Neural progenitor cell (in vitro differentiated cells): ENCODE measurements around the gene CMC2. TPM values are rescaled to one million over a fixed set of nuclear protein-coding genes. Genes with fewer than 3 reads are reported as not detected.
A peak's percentile ranks its signal among the peaks of the same experiment; 100 is the strongest.

Source experiments
- DNase-seq: peaks from one replicate; pipeline ENCODE4 v3.0.0-alpha.2; 2016; ENCODE audit warnings: low spot score
- H2AFZ ChIP-seq: fragments of 200-600 bp; sonication (generic); replicated peaks from 2 replicates; pipeline ENCODE4 v1.6.1; 2016; ENCODE audit warnings: antibody characterized with exemption
- H3F3A ChIP-seq: fragments of 200-600 bp; sonication (generic); 2 replicates; pipeline ENCODE4 v1.6.1; 2016; ENCODE audit warnings: antibody characterized with exemption, low read depth
- H3K27ac ChIP-seq: fragments of 200-600 bp; sonication (generic); 2 replicates; pipeline ENCODE4 v1.5.1; 2016; ENCODE audit warnings: mild to moderate bottlenecking
- H3K27me3 ChIP-seq: fragments of 200-600 bp; sonication (generic); 2 replicates; pipeline ENCODE4 v1.6.1; 2016; ENCODE audit warnings: mild to moderate bottlenecking, moderate library complexity
- H3K36me3 ChIP-seq: fragments of 200-600 bp; sonication (generic); 2 replicates; pipeline ENCODE4 v1.5.1; 2016
- H3K4me1 ChIP-seq: fragments of 200-600 bp; sonication (generic); 2 replicates; pipeline ENCODE4 v1.6.1; 2016; ENCODE audit warnings: mixed run types
- H3K4me2 ChIP-seq: fragments of 200-600 bp; sonication (generic); 2 replicates; pipeline ENCODE4 v1.6.1; 2016
- H3K4me3 ChIP-seq: fragments of 200-600 bp; sonication (generic); 2 replicates; pipeline ENCODE4 v1.5.1; 2016
- H3K79me2 ChIP-seq: fragments of 200-600 bp; sonication (generic); 2 replicates; pipeline ENCODE4 v1.6.1; 2016; ENCODE audit warnings: low read depth
- H3K9ac ChIP-seq: fragments of 200-600 bp; sonication (generic); 2 replicates; pipeline ENCODE4 v1.6.1; 2016
- H3K9me3 ChIP-seq: fragments of 200-600 bp; sonication (generic); 2 replicates; pipeline ENCODE4 v1.5.1; 2016; ENCODE audit warnings: low read depth
- H4K20me1 ChIP-seq: fragments of 200-600 bp; sonication (generic); 2 replicates; pipeline ENCODE4 v1.6.1; 2016; ENCODE audit warnings: low read depth
- H3K27ac Mint-ChIP-seq: 3 replicates; pipeline ENCODE4 v1.8.0; 2021; ENCODE audit warnings: mixed read lengths
- H3K27me3 Mint-ChIP-seq: 2 replicates; pipeline ENCODE4 v1.8.0; 2022; ENCODE audit warnings: low read depth, mild to moderate bottlenecking, inconsistent platforms, moderate library complexity, mixed read lengths; ENCODE audit not compliant: insufficient read depth
- H3K36me3 Mint-ChIP-seq: 3 replicates; pipeline ENCODE4 v1.8.0; 2021; ENCODE audit warnings: mixed read lengths
- H3K4me1 Mint-ChIP-seq: 3 replicates; pipeline ENCODE4 v1.8.0; 2021; ENCODE audit warnings: mixed read lengths
- H3K4me3 Mint-ChIP-seq: 3 replicates; pipeline ENCODE4 v1.8.0; 2021; ENCODE audit warnings: mild to moderate bottlenecking, moderate library complexity, mixed read lengths
- H3K9me3 Mint-ChIP-seq: 3 replicates; pipeline ENCODE4 v1.8.0; 2020; ENCODE audit warnings: mixed read lengths
- CTCF ChIP-seq: fragments of 200-600 bp; sonication (generic); IDR thresholded peaks from 2 replicates; pipeline ENCODE4 v1.5.1; 2017; ENCODE audit warnings: antibody characterized with exemption, mild to moderate bottlenecking
- EZH2 ChIP-seq: fragments of 200-600 bp; sonication (generic); IDR thresholded peaks from 2 replicates; pipeline ENCODE4 v1.6.1; 2017; ENCODE audit warnings: antibody characterized with exemption, mild to moderate bottlenecking, moderate library complexity
- EZH2phosphoT487 ChIP-seq: fragments of 200-600 bp; sonication (generic); IDR thresholded peaks from 2 replicates; pipeline ENCODE4 v1.6.1; 2017; ENCODE audit warnings: antibody characterized with exemption
- total RNA-seq: library from RNA; depleted of rRNA; stranded (reverse); fragments of >200 nt; gene quantifications from 2 replicates; pipeline ENCODE4 v1.2.3, GENCODE V29; 2015; ENCODE audit warnings: low replicate concordance

The CMC2 gene
- total RNA-seq, 1 donor from 2014 or later: 138 TPM

- no peak overlapping the region for H3K4me3 Mint-ChIP-seq
- Histone ChIP-seq H3K36me3 (no peaks in the 10 kb centered on the region), H3K4me2 (peak overlapping the region; percentile 46), H3K9ac (no peak overlapping the region), H3K4me3 (no peak overlapping the region), H3K79me2 (no peaks in the 10 kb centered on the region), H4K20me1 (no peaks in the 10 kb centered on the region), H3F3A (peaks cover 37% of the 10 kb centered on the region), H2AFZ (no peak overlapping the region), H3K9me3 (no peaks in the 10 kb centered on the region), H3K27ac (peak overlapping the region; percentile 98), H3K4me1 (peaks cover 21% of the 10 kb centered on the region), H3K27me3 (peaks cover 11% of the 10 kb centered on the region)
- TF ChIP-seq CTCF (no peak), EZH2 (no peak), EZH2phosphoT487 (no peak)
- peaks cover 4% of the 10 kb centered on the region for H3K9me3 Mint-ChIP-seq
- H3K4me1 Mint-ChIP-seq: peaks cover 9% of the 10 kb centered on the region
- no peaks in the 10 kb centered on the region for H3K36me3 Mint-ChIP-seq
- H3K27ac Mint-ChIP-seq: no peak overlapping the region
- H3K27me3 Mint-ChIP-seq: peaks cover 6% of the 10 kb centered on the region
- peak; percentile 13 for DNase-seq
These were observed 67.8 kb downstream of the CMC2 start for GRCh38 chr16:80938879-80939260.

GRCh38 chr16:80938004-80938878 lies 68.4 kb downstream of the CMC2 start:
- Mint-ChIP-seq H3K27me3 (peaks cover 8% of the 10 kb centered on the region), H3K27ac (peak overlapping the region; percentile 27), H3K4me3 (no peak overlapping the region), H3K4me1 (peaks cover 9% of the 10 kb centered on the region), H3K36me3 (no peaks in the 10 kb centered on the region), H3K9me3 (peaks cover 4% of the 10 kb centered on the region)
- peak; percentile 94 for DNase-seq
- Histone ChIP-seq H3F3A (peaks cover 37% of the 10 kb centered on the region), H3K4me3 (no peak overlapping the region), H3K27me3 (peaks cover 17% of the 10 kb centered on the region), H3K36me3 (no peaks in the 10 kb centered on the region), H2AFZ (no peak overlapping the region), H3K9me3 (no peaks in the 10 kb centered on the region), H4K20me1 (no peaks in the 10 kb centered on the region), H3K79me2 (no peaks in the 10 kb centered on the region), H3K4me2 (peak overlapping the region; percentile 50), H3K4me1 (peaks cover 21% of the 10 kb centered on the region), H3K9ac (no peak overlapping the region), H3K27ac (peak overlapping the region; percentile 98)
- TF ChIP-seq EZH2 (no peak), EZH2phosphoT487 (peak; percentile 54)

GRCh38 chr16:80936410-80936809 lies 70.3 kb downstream of the CMC2 start:
- peaks cover 15% of the 10 kb centered on the region for H3K4me1 Mint-ChIP-seq
- H3K27ac Mint-ChIP-seq: no peak overlapping the region
- Histone ChIP-seq H3K9me3 (no peaks in the 10 kb centered on the region), H3K27ac (no peak overlapping the region), H4K20me1 (no peaks in the 10 kb centered on the region), H3K36me3 (no peaks in the 10 kb centered on the region), H3F3A (peaks cover 46% of the 10 kb centered on the region), H3K4me2 (no peak overlapping the region), H3K9ac (no peak overlapping the region), H3K4me3 (no peak overlapping the region), H2AFZ (no peak overlapping the region), H3K79me2 (no peaks in the 10 kb centered on the region), H3K27me3 (peaks cover 36% of the 10 kb centered on the region), H3K4me1 (peaks cover 27% of the 10 kb centered on the region)
- H3K9me3 Mint-ChIP-seq: peaks cover 4% of the 10 kb centered on the region
- no peaks in the 10 kb centered on the region for H3K36me3 Mint-ChIP-seq
- H3K27me3 Mint-ChIP-seq: peaks cover 12% of the 10 kb centered on the region
- no peak for DNase-seq
- TF ChIP-seq EZH2 (no peak), EZH2phosphoT487 (no peak)
- H3K4me3 Mint-ChIP-seq: no peak overlapping the region

GRCh38 chr16:80935691-80936090 lies 71.0 kb downstream of the CMC2 start:
- Histone ChIP-seq H3K9ac (no peak overlapping the region), H3K27me3 (peaks cover 42% of the 10 kb centered on the region), H3K4me1 (peaks cover 27% of the 10 kb centered on the region), H3K4me2 (no peak overlapping the region), H3K27ac (no peak overlapping the region), H3K36me3 (no peaks in the 10 kb centered on the region), H4K20me1 (no peaks in the 10 kb centered on the region), H3K9me3 (no peaks in the 10 kb centered on the region), H3K4me3 (no peak overlapping the region), H3F3A (peaks cover 45% of the 10 kb centered on the region), H2AFZ (no peak overlapping the region), H3K79me2 (no peaks in the 10 kb centered on the region)
- H3K27ac Mint-ChIP-seq: no peak overlapping the region
- no peak overlapping the region for H3K4me3 Mint-ChIP-seq
- TF ChIP-seq EZH2: no peak
- no peak for TF ChIP-seq EZH2phosphoT487
- no peak for TF ChIP-seq CTCF
- peaks cover 15% of the 10 kb centered on the region for H3K4me1 Mint-ChIP-seq
- peaks cover 16% of the 10 kb centered on the region for H3K27me3 Mint-ChIP-seq
- DNase-seq: no peak
- H3K36me3 Mint-ChIP-seq: no peaks in the 10 kb centered on the region
- peaks cover 4% of the 10 kb centered on the region for H3K9me3 Mint-ChIP-seq
